Heart left ventricle (tissue), 16 donors: ENCODE results near the gene TGFB1. TPM values are rescaled to one million over a fixed set of nuclear protein-coding genes. Genes with fewer than 3 reads are reported as not detected.
"Not testable (repeated sequence)": the region's sequence is repeated elsewhere in the genome, so short reads cannot be mapped to it uniquely, and the experiment has no call there.

Experiments
- ATAC-seq, 4 donors: fragments of 200-7000 bp; cut with Tn5 transposase; one replicate each; pipeline ENCODE4 v1.9.1; 2020 to 2022; ENCODE audit warnings: moderate library complexity in 4 of 4, mild to moderate bottlenecking in 3 of 4, moderate number of reproducible peaks in 1 of 4
- DNase-seq, 5 donors: peaks; one replicate each; pipeline ENCODE4 v3.0.0-alpha.2; 2020
- H3K27ac ChIP-seq, 12 donors: fragments of 200-600 bp; sonication (generic) in 4 of 12; one replicate each; pipeline versions ENCODE4 v1.5.0 to v1.8.0; 2016 to 2022; ENCODE audit warnings: mild to moderate bottlenecking in 2 of 12
- H3K27me3 ChIP-seq, 9 donors: fragments of 200-600 bp; sonication (generic) in 2 of 9; one replicate each; pipeline versions ENCODE4 v1.5.1 to v1.8.0; 2016 to 2022; ENCODE audit warnings: mild to moderate bottlenecking in 3 of 9
- H3K36me3 ChIP-seq, 9 donors: fragments of 200-600 bp; sonication (generic) in 2 of 9; one replicate each; pipeline versions ENCODE4 v1.5.0 to v1.8.0; 2018 to 2022; ENCODE audit warnings: mild to moderate bottlenecking in 2 of 9
- H3K4me1 ChIP-seq, 12 donors: fragments of 200-600 bp; sonication (generic) in 4 of 12; one replicate each; pipeline versions ENCODE4 v1.5.0 to v1.8.0; 2016 to 2022; ENCODE audit warnings: mild to moderate bottlenecking in 3 of 12
- H3K4me3 ChIP-seq, 12 donors: fragments of 200-600 bp; sonication (generic) in 4 of 12; one replicate each; pipeline versions ENCODE4 v1.5.0 to v1.8.0; 2017 to 2022; ENCODE audit warnings: mild to moderate bottlenecking in 9 of 12, moderate library complexity in 4 of 12
- H3K9me3 ChIP-seq, 12 donors: fragments of 200-600 bp; sonication (generic) in 4 of 12; one replicate each; pipeline versions ENCODE4 v1.5.0 to v1.8.0; 2016 to 2022; ENCODE audit warnings: mild to moderate bottlenecking in 1 of 12
- POLR2A ChIP-seq, 2 donors: fragments of 450-650 bp; IDR thresholded peaks; one replicate each; pipeline ENCODE4 v1.6.1; 2017; ENCODE audit warnings: antibody characterized with exemption in 2 of 2, mild to moderate bottlenecking in 2 of 2, moderate library complexity in 2 of 2
- WGBS, 4 donors: extraction: QIAGEN DNeasy Blood & Tissue Kit in 2 of 4; methylation state at CpG; one replicate each; pipeline versions ENCODE4 v1.1.5 to v1.1.7; 2013 to 2018; 5-methylcytosine and 5-hydroxymethylcytosine counted together
- intact Hi-C, 10 donors: fragments of 100-400 bp; cut with DNase I; formaldehyde crosslinking; loops; one replicate each; pipeline versions ENCODE4 v1.11.1 to v1.14.2; 2022
- polyA plus RNA-seq, 2 donors: library from polyadenylated mRNA; stranded (reverse); fragments of 200-250 nt; gene quantifications; one replicate each; pipeline ENCODE4 v1.2.3, GENCODE V29; 2013
- total RNA-seq, 9 donors: library from RNA; depleted of rRNA in 2 of 9; stranded (reverse); fragments of >200 nt in 2 of 9; fragmentation: NEBNext Ultra II Directional in 3 of 9; extraction: Animal tissue kit (Norgen Biotek cat#: 25700) in 3 of 9; gene quantifications; one replicate each; pipeline versions ENCODE4 v1.1.0 to v1.2.4, GENCODE V29; 2016 to 2023
- TF ChIP-seq, protein P1 (sequence below), 12 donors: fragments of 200-600 bp; sonication (generic) in 4 of 12; IDR thresholded peaks; one replicate each; pipeline versions ENCODE4 v1.5.0 to v1.8.0; 2018 to 2022; ENCODE audit warnings: antibody characterized with exemption in 12 of 12, mild to moderate bottlenecking in 5 of 12
- donor health status: ischemic (EF 13 %, LVEDD 7.1; RV severe dilation, severe dysfunction).
- donor health status: healthy with polysubstance abuse.
- donor health status: DM: no; HTN: yes; CAD: no.
- donor health status: DM: no; HTN: no; CAD: no.
- donor health status: ischemic (EF 25% LVEDD 6.9; RV normal size, moderate dysfunction).
- donor health status: ischemic (EF 25% LVEDD 5.7; RV mildly dilated, moderate dysfunction).
- donor health status: healthy.
- donor health status: DM: yes; HTN: yes; CAD: no.
- donor health status: ischemic (EF 35%, LVEDD 5.7; RV mildly dilated, moderate dysfunction).
- donor health status: nonischemic (EF 11% LVEDD 7.7; RV severe dilation, severe dysfunction).
- donor health status: DM: yes; HTN: yes; CAD: no.
- donor health status: PGD.
- donor health status: ischemic (EF 29% LVEDD 5.4; RV normal size, mild dysfunction).
- donor health status: nonischemic (EF 23%, LVEDD 6.1; RV moderate dilation, normal function).

The TGFB1 gene
- total and polyA plus RNA-seq, 11 donors = 9.4 to 68.8 (median 13.9) TPM

DNA sequence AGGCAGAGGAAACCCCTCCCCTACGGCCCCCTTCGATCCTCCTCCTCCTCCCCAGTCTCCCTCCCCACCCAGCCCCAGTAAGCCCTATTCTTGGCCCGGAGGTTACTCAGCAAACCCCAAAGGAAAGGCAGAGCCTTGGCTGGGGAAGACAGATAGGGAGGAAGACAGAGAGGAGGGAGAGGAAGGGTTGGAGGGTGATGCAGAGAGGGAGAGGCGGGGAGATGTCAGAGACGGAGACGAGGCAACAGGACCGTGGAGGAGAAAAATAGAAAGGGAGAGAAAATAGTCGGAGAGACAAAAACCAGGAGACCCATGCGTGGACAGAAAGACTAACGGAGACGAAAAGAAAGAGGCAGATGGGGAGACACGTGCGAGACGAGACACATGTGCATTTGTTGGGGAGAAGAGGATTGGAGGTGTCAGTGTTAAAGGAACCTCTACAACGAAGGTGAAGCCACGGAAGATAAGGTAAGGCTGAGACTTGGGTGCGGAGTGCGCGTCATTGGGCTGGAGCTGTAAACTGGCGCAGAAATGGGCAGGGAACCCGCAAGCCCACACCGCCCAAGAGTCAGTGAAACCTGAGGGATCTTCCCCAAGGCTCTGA, 2.9 kb downstream of the TGFB1 start:
- Histone ChIP-seq H3K27me3 (no peaks in the 10 kb centered on the region), H3K36me3 (peaks cover 0 to 27% (median 18%) of the 10 kb centered on the region in 9 donors), H3K9me3 (no peaks in the 10 kb centered on the region), H3K27ac (peak overlapping the region; percentile 66 to 96 (median 88)), H3K4me3 (peak overlapping the region; percentile 52 to 98 (median 74)), H3K4me1 (peaks cover 0 to 56% (median 25%) of the 10 kb centered on the region in 12 donors)
- intact Hi-C loops = loop anchor here in 5 of 10 donors (2.0 to 5.0 kb wide), 4 partner anchors 24 to 89 kb away; partner anchors contain the start of genes CCDC97 (in 3 of the 5) and HNRNPUL1 (in 1 of the 5)
- 12 to 19% (median 16%) methylated on average over 22 of the region's 22 CpGs for WGBS, 4 donors
- DNase-seq = peak in 2 of 5 donors; percentile 35 to 41
- TF ChIP-seq POLR2A (IDR thresholded peaks at IDR 0.05) = no peak
- TF ChIP-seq, protein P1, sequence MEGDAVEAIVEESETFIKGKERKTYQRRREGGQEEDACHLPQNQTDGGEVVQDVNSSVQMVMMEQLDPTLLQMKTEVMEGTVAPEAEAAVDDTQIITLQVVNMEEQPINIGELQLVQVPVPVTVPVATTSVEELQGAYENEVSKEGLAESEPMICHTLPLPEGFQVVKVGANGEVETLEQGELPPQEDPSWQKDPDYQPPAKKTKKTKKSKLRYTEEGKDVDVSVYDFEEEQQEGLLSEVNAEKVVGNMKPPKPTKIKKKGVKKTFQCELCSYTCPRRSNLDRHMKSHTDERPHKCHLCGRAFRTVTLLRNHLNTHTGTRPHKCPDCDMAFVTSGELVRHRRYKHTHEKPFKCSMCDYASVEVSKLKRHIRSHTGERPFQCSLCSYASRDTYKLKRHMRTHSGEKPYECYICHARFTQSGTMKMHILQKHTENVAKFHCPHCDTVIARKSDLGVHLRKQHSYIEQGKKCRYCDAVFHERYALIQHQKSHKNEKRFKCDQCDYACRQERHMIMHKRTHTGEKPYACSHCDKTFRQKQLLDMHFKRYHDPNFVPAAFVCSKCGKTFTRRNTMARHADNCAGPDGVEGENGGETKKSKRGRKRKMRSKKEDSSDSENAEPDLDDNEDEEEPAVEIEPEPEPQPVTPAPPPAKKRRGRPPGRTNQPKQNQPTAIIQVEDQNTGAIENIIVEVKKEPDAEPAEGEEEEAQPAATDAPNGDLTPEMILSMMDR (IDR thresholded peaks at IDR 0.05) = no peak
- ATAC-seq = peak in 2 of 4 donors; percentile 9 to 10

DNA sequence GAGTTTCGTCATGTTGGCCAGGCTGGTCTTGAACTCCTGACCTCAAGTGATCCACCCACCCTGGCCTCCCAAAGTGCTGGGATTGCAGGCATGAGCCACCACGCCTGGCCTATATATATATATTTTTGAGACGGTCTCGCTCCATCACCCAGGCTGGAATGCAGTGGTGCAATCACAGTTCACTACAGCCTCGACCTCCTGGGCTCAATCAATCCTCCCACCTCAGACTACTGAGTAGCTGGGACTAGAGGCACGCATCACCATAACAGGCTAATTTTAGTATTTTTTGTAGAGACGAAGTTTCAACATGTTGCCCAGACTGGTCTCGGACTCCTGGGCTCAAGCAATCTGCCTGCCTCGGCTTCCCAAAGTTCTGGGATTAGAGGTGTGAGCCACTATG, 6.8 kb downstream of the TGFB1 start:
- H3K27me3 ChIP-seq, ATAC-seq, intact Hi-C loops, H3K27ac ChIP-seq, H3K9me3 ChIP-seq, DNase-seq, H3K4me3 ChIP-seq: not testable (repeated sequence)
- Histone ChIP-seq H3K4me1 (peaks cover 0 to 43% (median 19%) of the 10 kb centered on the region in 12 donors), H3K36me3 (peaks cover 0 to 66% (median 39%) of the 10 kb centered on the region in 9 donors)
- 91 to 96% (median 94%) methylated on average over 9 of the region's 9 CpGs for WGBS, 4 donors

DNA sequence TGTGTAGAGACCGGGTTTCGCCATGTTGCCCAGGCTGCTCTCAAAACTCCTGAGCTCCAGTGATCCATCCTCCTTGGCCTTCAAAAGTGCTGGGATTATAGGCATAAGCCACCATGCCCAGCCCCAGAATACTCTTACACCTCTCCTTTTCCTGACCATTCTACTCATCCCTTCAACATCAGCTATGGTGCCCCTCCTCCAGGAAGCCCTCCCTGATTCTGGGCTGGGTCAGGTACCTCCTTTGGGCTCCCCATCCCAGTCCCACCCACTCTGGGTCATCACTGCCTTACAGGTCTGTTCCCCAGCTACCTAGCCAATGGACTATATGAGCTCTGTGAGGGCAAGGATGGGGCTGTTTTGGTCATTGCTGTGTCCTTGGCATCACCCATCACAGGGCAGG, 9.6 kb downstream of the TGFB1 start:
- Histone ChIP-seq H3K36me3 (peaks cover 0 to 93% (median 61%) of the 10 kb centered on the region in 9 donors), H3K27ac (no peak overlapping the region), H3K4me1 (peaks cover 0 to 27% (median 3%) of the 10 kb centered on the region in 12 donors), H3K27me3 (no peaks in the 10 kb centered on the region), H3K4me3 (no peak overlapping the region), H3K9me3 (no peaks in the 10 kb centered on the region)
- WGBS, 4 donors = 90 to 100% (median 98%) methylated on average over 2 of the region's 2 CpGs
- intact Hi-C loops = no loop called here
- DNase-seq (no peak), ATAC-seq (no peak)
- no peak for TF ChIP-seq POLR2A (IDR thresholded peaks at IDR 0.05)
- TF ChIP-seq, protein P1 (IDR thresholded peaks at IDR 0.05) = no peak

DNA sequence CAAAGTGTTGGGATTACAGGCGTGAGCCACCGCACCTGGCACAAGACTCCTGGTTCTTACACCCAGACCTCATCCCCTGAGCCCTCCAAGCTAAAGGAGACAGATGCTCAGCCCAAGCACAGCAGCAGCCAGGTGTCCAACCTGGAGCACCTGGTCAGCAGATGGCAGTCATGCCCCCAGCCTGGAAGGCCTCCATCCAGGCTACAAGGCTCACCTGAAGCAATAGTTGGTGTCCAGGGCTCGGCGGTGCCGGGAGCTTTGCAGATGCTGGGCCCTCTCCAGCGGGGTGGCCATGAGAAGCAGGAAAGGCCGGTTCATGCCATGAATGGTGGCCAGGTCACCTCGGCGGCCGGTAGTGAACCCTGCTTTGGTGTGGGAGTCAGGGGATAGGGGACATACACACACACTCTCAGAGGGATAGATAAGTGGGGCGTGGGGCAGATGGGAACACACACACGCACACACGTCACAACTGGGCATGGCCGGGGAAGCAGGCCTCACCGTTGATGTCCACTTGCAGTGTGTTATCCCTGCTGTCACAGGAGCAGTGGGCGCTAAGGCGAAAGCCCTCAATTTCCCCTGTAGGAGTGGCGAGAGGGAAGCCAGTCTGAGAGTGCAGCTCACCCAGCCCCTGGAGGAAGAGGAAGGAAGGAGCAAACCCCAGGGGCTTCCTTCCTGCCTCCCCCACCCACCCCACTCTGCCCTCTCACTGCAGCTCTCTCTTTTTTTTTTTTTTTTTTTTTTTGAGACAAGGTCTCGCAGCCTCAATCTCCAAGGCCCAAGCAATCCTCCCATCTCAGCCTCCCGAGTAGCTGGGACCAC, 11.8 kb downstream of the TGFB1 start:
- no peaks in the 10 kb centered on the region for H3K27me3 ChIP-seq
- peaks cover 0 to 26% (median 0%) of the 10 kb centered on the region in 12 donors for H3K4me1 ChIP-seq
- whole genome bisulfite sequencing, 4 donors = 89 to 94% (median 92%) methylated on average over 20 of the region's 20 CpGs
- H3K4me3 ChIP-seq = no peak overlapping the region
- no peaks in the 10 kb centered on the region for H3K9me3 ChIP-seq
- ATAC-seq (peak in 2 of 4 donors; percentile 52 to 68), DNase-seq (no peak)
- intact Hi-C loops = no loop called here
- TF ChIP-seq, protein P1 (IDR thresholded peaks at IDR 0.05) = no peak
- no peak for TF ChIP-seq POLR2A (IDR thresholded peaks at IDR 0.05)
- peak overlapping the region in 1 of 12 donors; percentile 35 for H3K27ac ChIP-seq
- H3K36me3 ChIP-seq = peaks cover 0 to 99% (median 68%) of the 10 kb centered on the region in 9 donors
